ENCODE results near the gene PLCL2.

DNA sequence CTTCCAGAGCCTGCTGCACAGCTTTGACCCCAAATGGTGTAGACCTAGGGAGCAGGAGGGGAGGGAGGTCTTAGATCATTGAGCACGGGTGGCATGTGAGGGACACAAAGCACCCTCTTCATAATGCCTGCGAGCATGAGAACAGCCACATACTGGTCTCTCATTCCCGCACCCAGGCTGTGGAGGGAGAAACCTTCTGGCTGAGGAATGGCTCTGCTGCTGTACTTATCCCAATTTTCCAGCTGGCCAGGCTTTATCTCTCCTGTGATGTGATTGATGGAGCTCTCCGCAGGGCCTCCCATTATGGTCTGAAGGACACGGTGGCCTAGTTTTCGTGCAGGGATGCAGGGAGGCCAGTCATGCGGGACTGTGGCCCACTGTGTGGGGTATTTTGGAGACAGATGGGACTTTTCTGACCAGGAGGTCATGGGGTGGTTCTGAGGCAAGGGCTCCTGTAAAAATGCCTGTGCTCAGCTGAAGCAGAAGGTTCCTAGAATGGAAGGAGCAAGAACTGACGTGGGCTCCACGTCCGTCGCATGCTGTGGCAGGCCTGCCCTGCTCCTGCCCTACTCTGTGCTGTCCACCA, 251.5 kb downstream of the PLCL2 start:
- no peak for TF ChIP-seq EZH2 (IDR thresholded peaks at IDR 0.05; ENCODE audit: borderline replicate concordance, low read depth, low read length, poor library complexity, severe bottlenecking)
- TF ChIP-seq, protein P1, sequence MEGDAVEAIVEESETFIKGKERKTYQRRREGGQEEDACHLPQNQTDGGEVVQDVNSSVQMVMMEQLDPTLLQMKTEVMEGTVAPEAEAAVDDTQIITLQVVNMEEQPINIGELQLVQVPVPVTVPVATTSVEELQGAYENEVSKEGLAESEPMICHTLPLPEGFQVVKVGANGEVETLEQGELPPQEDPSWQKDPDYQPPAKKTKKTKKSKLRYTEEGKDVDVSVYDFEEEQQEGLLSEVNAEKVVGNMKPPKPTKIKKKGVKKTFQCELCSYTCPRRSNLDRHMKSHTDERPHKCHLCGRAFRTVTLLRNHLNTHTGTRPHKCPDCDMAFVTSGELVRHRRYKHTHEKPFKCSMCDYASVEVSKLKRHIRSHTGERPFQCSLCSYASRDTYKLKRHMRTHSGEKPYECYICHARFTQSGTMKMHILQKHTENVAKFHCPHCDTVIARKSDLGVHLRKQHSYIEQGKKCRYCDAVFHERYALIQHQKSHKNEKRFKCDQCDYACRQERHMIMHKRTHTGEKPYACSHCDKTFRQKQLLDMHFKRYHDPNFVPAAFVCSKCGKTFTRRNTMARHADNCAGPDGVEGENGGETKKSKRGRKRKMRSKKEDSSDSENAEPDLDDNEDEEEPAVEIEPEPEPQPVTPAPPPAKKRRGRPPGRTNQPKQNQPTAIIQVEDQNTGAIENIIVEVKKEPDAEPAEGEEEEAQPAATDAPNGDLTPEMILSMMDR (conservative IDR thresholded peaks at IDR 0.05; ENCODE audit: low read depth, low read length): no peak
